Activated naive CD4-positive, alpha-beta T cell treated with anti-CD3 and anti-CD28 coated beads, Interleukin-2, amount 50 U/mL, for 24 hours (primary cell): ENCODE measurements around the gene HSPA4.
A peak's percentile ranks its signal among the peaks of the same experiment; 100 is the strongest.

Source experiments
- H3K27ac Mint-ChIP-seq: one replicate; pipeline ENCODE4 v1.8.0; 2021; ENCODE audit warnings: mild to moderate bottlenecking, mixed read lengths
- H3K27me3 Mint-ChIP-seq: one replicate; pipeline ENCODE4 v1.8.0; 2021; ENCODE audit warnings: mixed read lengths
- H3K36me3 Mint-ChIP-seq: one replicate; pipeline ENCODE4 v1.8.0; 2021; ENCODE audit warnings: mixed read lengths
- H3K4me1 Mint-ChIP-seq: one replicate; pipeline ENCODE4 v1.8.0; 2021; ENCODE audit warnings: mixed read lengths
- H3K4me3 Mint-ChIP-seq: one replicate; pipeline ENCODE4 v1.8.0; 2021; ENCODE audit warnings: mild to moderate bottlenecking, mixed read lengths
- H3K9me3 Mint-ChIP-seq: one replicate; pipeline ENCODE4 v1.8.0; 2021; ENCODE audit warnings: mixed read lengths

The HSPA4 gene

GRCh38 chr5:133147411-133147810, 95.6 kb downstream of the HSPA4 start:
- no peaks in the 10 kb centered on the region for H3K27me3 Mint-ChIP-seq
- H3K27ac Mint-ChIP-seq: peak overlapping the region; percentile 60
- peaks cover 22% of the 10 kb centered on the region for H3K4me1 Mint-ChIP-seq
- peaks cover 5% of the 10 kb centered on the region for H3K9me3 Mint-ChIP-seq
- H3K4me3 Mint-ChIP-seq: no peak overlapping the region
- H3K36me3 Mint-ChIP-seq: no peaks in the 10 kb centered on the region

- Mint-ChIP-seq H3K27me3 (no peaks in the 10 kb centered on the region), H3K36me3 (no peaks in the 10 kb centered on the region), H3K27ac (peak overlapping the region; percentile 60), H3K4me3 (no peak overlapping the region), H3K4me1 (peaks cover 22% of the 10 kb centered on the region), H3K9me3 (peaks cover 5% of the 10 kb centered on the region)
Observed at GRCh38 chr5:133147815-133148567, 96.2 kb downstream of the HSPA4 start.

GRCh38 chr5:133149345-133149744, 97.5 kb downstream of the HSPA4 start:
- H3K4me3 Mint-ChIP-seq: no peak overlapping the region
- H3K36me3 Mint-ChIP-seq: no peaks in the 10 kb centered on the region
- H3K4me1 Mint-ChIP-seq: peaks cover 22% of the 10 kb centered on the region
- no peaks in the 10 kb centered on the region for H3K27me3 Mint-ChIP-seq
- no peaks in the 10 kb centered on the region for H3K9me3 Mint-ChIP-seq
- no peak overlapping the region for H3K27ac Mint-ChIP-seq

GRCh38 chr5:133150909-133151544, 99.2 kb downstream of the HSPA4 start:
- Mint-ChIP-seq H3K4me3 (no peak overlapping the region), H3K27me3 (no peaks in the 10 kb centered on the region), H3K27ac (no peak overlapping the region), H3K9me3 (no peaks in the 10 kb centered on the region), H3K4me1 (peaks cover 22% of the 10 kb centered on the region), H3K36me3 (no peaks in the 10 kb centered on the region)

- H3K27ac Mint-ChIP-seq: no peak overlapping the region
- H3K27me3 Mint-ChIP-seq: no peaks in the 10 kb centered on the region
- H3K4me1 Mint-ChIP-seq: no peaks in the 10 kb centered on the region
- H3K9me3 Mint-ChIP-seq: no peaks in the 10 kb centered on the region
- no peaks in the 10 kb centered on the region for H3K36me3 Mint-ChIP-seq
- no peak overlapping the region for H3K4me3 Mint-ChIP-seq
Observed at GRCh38 chr5:133154274-133155075, 102.7 kb downstream of the HSPA4 start.

GRCh38 chr5:133155326-133155969, 103.6 kb downstream of the HSPA4 start:
- H3K27ac Mint-ChIP-seq: no peak overlapping the region
- no peaks in the 10 kb centered on the region for H3K9me3 Mint-ChIP-seq
- H3K4me3 Mint-ChIP-seq: no peak overlapping the region
- no peaks in the 10 kb centered on the region for H3K36me3 Mint-ChIP-seq
- H3K4me1 Mint-ChIP-seq: peaks cover 7% of the 10 kb centered on the region
- no peaks in the 10 kb centered on the region for H3K27me3 Mint-ChIP-seq
